LNCaP clone FGC (cell line): ENCODE data around the gene SUB1.
A peak's percentile ranks its signal among the peaks of the same experiment; 100 is the strongest.
"Not testable (repeated sequence)": the region's sequence is repeated elsewhere in the genome, so short reads cannot be mapped to it uniquely, and the experiment has no call there.

Experiments
- DNase-seq: peaks from one replicate; pipeline ENCODE4 v3.0.0-alpha.2; 2011; ENCODE audit warnings: low read depth
- H3K4me3 ChIP-seq: 2 replicates; pipeline ENCODE4 v1.5.1; 2011; ENCODE audit warnings: mild to moderate bottlenecking, low read depth, low read length, control low read depth
- TF ChIP-seq, protein P1 (sequence below): IDR thresholded peaks from 2 replicates; pipeline ENCODE4 v1.5.1; 2012; ENCODE audit warnings: mild to moderate bottlenecking; ENCODE audit not compliant: control insufficient read depth, insufficient read depth; ENCODE audit errors: extremely low read depth

Gene SUB1

GRCh38 chr5:32585446-32586275, at the start of gene SUB1:
Gene SUB1 (plus strand): TSS chr5:32585557. CDS start chr5:32588513, 2,956 bp downstream.
- TF ChIP-seq, protein P1, sequence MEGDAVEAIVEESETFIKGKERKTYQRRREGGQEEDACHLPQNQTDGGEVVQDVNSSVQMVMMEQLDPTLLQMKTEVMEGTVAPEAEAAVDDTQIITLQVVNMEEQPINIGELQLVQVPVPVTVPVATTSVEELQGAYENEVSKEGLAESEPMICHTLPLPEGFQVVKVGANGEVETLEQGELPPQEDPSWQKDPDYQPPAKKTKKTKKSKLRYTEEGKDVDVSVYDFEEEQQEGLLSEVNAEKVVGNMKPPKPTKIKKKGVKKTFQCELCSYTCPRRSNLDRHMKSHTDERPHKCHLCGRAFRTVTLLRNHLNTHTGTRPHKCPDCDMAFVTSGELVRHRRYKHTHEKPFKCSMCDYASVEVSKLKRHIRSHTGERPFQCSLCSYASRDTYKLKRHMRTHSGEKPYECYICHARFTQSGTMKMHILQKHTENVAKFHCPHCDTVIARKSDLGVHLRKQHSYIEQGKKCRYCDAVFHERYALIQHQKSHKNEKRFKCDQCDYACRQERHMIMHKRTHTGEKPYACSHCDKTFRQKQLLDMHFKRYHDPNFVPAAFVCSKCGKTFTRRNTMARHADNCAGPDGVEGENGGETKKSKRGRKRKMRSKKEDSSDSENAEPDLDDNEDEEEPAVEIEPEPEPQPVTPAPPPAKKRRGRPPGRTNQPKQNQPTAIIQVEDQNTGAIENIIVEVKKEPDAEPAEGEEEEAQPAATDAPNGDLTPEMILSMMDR = peak; percentile 18; the same call in 1 of the 2 replicates
- peak; percentile 71 for DNase-seq

DNA sequence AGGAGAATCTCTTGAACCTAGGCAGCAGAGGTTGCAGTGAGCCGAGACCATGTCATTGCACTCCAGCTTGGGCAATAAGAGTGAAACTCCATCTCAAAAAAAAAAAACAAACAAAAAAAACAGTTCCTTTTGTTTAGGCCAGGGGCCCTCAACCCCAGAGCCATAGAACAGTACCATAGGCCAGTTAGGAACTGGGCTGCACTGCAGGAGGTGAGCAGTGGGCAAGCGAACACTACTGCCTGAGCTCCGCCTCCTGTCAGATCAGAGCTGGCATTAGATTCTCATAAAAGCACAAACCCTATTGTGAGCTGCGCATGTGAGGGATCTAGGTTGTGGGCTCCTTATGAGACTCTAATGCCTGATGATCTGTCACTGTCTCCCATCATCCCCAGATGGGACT, 49.1 kb upstream of the SUB1 start:
- no peak overlapping the region for H3K4me3 ChIP-seq
- TF ChIP-seq, protein P1 = no peak
- DNase-seq = no peak

More at GRCh38 chr5:32585446-32586275, at the start of gene SUB1:
- H3K4me3 ChIP-seq = peak within 1 kb of the TSS; percentile 76

GRCh38 chr5:32537437-32538029, 47.8 kb upstream of the SUB1 start:
- DNase-seq = not testable (repeated sequence)

GRCh38 chr5:32538031-32538547, 47.3 kb upstream of the SUB1 start:
- TF ChIP-seq, protein P1 = no peak
- no peak overlapping the region for H3K4me3 ChIP-seq
- DNase-seq = no peak

More at GRCh38 chr5:32537437-32538029, 47.8 kb upstream of the SUB1 start:
- not testable (repeated sequence) for H3K4me3 ChIP-seq

DNA sequence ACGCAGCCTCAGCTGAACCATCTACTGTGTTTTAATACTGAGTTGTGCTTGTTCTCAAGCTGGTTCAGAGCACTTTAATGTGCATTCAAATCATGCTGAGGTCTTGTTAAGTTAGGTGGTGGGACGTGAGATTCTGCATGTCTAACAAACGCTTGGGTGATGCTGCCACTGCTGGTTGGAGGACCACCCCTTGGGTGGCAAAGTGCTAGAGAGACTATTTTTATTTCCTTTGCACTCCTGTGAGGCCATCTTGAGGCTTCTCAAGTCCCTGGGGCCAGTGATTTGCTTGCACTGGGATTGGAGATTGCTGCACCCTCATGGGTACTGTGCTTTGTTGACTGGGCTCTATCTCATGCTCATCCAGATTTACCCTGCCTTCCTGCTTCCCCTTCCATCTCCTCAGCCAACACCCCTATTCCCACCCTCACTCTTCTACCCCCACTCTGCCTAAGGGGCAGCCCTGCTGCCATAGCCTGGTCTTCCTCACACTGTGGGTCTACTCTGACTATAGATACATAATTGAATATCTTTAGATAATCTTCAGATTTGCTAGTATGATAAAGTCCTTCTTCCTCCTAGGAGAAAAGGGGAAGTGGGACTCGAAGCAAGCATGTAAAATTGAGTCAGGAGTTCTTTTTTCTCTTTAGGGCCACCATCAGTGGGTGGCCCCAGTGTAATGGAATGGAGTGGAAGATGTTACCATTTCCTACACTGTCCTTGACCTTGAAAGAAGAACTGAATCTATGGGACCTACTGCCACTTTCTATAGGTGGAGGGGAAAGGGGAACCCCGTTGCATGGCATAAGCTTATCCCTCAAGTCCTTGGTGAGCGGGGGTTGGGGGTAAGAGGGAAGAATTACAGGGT, 45.1 kb upstream of the SUB1 start:
- no peak for DNase-seq
- H3K4me3 ChIP-seq = no peak overlapping the region
- TF ChIP-seq, protein P1 = no peak

GRCh38 chr5:32541241-32541640, 44.1 kb upstream of the SUB1 start:
- TF ChIP-seq, protein P1 = no peak
- peak; percentile 55 for DNase-seq
- H3K4me3 ChIP-seq = no peak overlapping the region
